Activated T-helper 2 cell treated with anti-CD3 and anti-CD28 coated beads, Interferon-gamma antibody, Interleukin-2, Interleukin-4, amounts not matched to agents 10 μg/mL and 5 μg/mL and 100 μg/mL, durations not matched to agents 14 hours and 24 hours and 36 hours (primary cell): ENCODE measurements around the gene PRKCA. TPM values are rescaled to one million over a fixed set of nuclear protein-coding genes. Genes with fewer than 3 reads are reported as not detected.
"Not testable (repeated sequence)": the region's sequence is repeated elsewhere in the genome, so short reads cannot be mapped to it uniquely, and the experiment has no call there.

Experiments
- DNase-seq: peaks from one replicate; pipeline ENCODE4 v3.0.0; 2021; ENCODE audit warnings: low spot score
- H3K27ac Mint-ChIP-seq: one replicate; pipeline ENCODE4 v1.8.0; 2021; ENCODE audit warnings: mixed read lengths
- H3K27me3 Mint-ChIP-seq: one replicate; pipeline ENCODE4 v1.8.0; 2021; ENCODE audit warnings: low read depth, mixed read lengths
- H3K36me3 Mint-ChIP-seq: one replicate; pipeline ENCODE4 v1.8.0; 2021; ENCODE audit warnings: low read depth, mixed read lengths
- H3K4me1 Mint-ChIP-seq: one replicate; pipeline ENCODE4 v1.8.0; 2021; ENCODE audit warnings: low read depth, mixed read lengths
- H3K4me3 Mint-ChIP-seq: one replicate; pipeline ENCODE4 v1.8.0; 2021; ENCODE audit warnings: low read depth, mild to moderate bottlenecking, moderate library complexity, mixed read lengths
- H3K9me3 Mint-ChIP-seq: one replicate; pipeline ENCODE4 v1.8.0; 2021; ENCODE audit warnings: mixed read lengths
- intact Hi-C: fragments of 100-400 bp; cut with micrococcal nuclease; formaldehyde crosslinking; loops from one replicate; pipeline ENCODE4 v1.15.1; 2023
- total RNA-seq: library from RNA; stranded (reverse); gene quantifications from 2 replicates; pipeline ENCODE4 v1.2.3, GENCODE V29; 2022

PRKCA gene
- total RNA-seq, 1 donor from 2014 or later = 268 TPM

- Mint-ChIP-seq H3K27me3 (no peaks in the 10 kb centered on the region), H3K9me3 (no peaks in the 10 kb centered on the region), H3K27ac (peak overlapping the region; percentile 60), H3K4me3 (peak overlapping the region; percentile 60), H3K4me1 (peaks cover 68% of the 10 kb centered on the region), H3K36me3 (peaks cover 73% of the 10 kb centered on the region)
- intact Hi-C loops = no loop called here
- no peak for DNase-seq
Measured at GRCh38 chr17:66339561-66339960, 37.1 kb downstream of the PRKCA start.

GRCh38 chr17:66340720-66341119 lies 38.3 kb downstream of the PRKCA start:
- Mint-ChIP-seq H3K4me3 (no peak overlapping the region), H3K9me3 (no peaks in the 10 kb centered on the region), H3K27me3 (no peaks in the 10 kb centered on the region), H3K4me1 (peaks cover 70% of the 10 kb centered on the region), H3K27ac (no peak overlapping the region), H3K36me3 (peaks cover 73% of the 10 kb centered on the region)
- intact Hi-C loops = no loop called here
- no peak for DNase-seq

- H3K27ac Mint-ChIP-seq = no peak overlapping the region
- H3K27me3 Mint-ChIP-seq = no peaks in the 10 kb centered on the region
- H3K36me3 Mint-ChIP-seq = peaks cover 68% of the 10 kb centered on the region
- no peaks in the 10 kb centered on the region for H3K9me3 Mint-ChIP-seq
- peaks cover 64% of the 10 kb centered on the region for H3K4me1 Mint-ChIP-seq
- no peak for DNase-seq
- no peak overlapping the region for H3K4me3 Mint-ChIP-seq
- intact Hi-C loops = no loop called here
Measured at GRCh38 chr17:66341462-66341861, 39.0 kb downstream of the PRKCA start.

- H3K4me3 Mint-ChIP-seq, H3K9me3 Mint-ChIP-seq, H3K27me3 Mint-ChIP-seq, intact Hi-C loops, H3K27ac Mint-ChIP-seq, DNase-seq: not testable (repeated sequence)
- peaks cover 62% of the 10 kb centered on the region for H3K4me1 Mint-ChIP-seq
- peaks cover 63% of the 10 kb centered on the region for H3K36me3 Mint-ChIP-seq
Measured at GRCh38 chr17:66342263-66342662, 39.9 kb downstream of the PRKCA start.

GRCh38 chr17:66343531-66344078 lies 41.2 kb downstream of the PRKCA start:
- Mint-ChIP-seq H3K4me3 (no peak overlapping the region), H3K36me3 (peaks cover 55% of the 10 kb centered on the region), H3K4me1 (peaks cover 66% of the 10 kb centered on the region), H3K27ac (peak overlapping the region; percentile 23), H3K27me3 (no peaks in the 10 kb centered on the region), H3K9me3 (no peaks in the 10 kb centered on the region)
- no peak for DNase-seq
- intact Hi-C loops = no loop called here

GRCh38 chr17:66344473-66344872 lies 42.1 kb downstream of the PRKCA start:
- no peaks in the 10 kb centered on the region for H3K27me3 Mint-ChIP-seq
- H3K4me1 Mint-ChIP-seq = peaks cover 65% of the 10 kb centered on the region
- H3K27ac Mint-ChIP-seq = no peak overlapping the region
- intact Hi-C loops = no loop called here
- no peak overlapping the region for H3K4me3 Mint-ChIP-seq
- H3K36me3 Mint-ChIP-seq = peaks cover 48% of the 10 kb centered on the region
- DNase-seq = no peak
- H3K9me3 Mint-ChIP-seq = no peaks in the 10 kb centered on the region

- Mint-ChIP-seq H3K27ac (no peak overlapping the region), H3K4me1 (peaks cover 65% of the 10 kb centered on the region), H3K27me3 (no peaks in the 10 kb centered on the region), H3K36me3 (peaks cover 48% of the 10 kb centered on the region), H3K9me3 (no peaks in the 10 kb centered on the region), H3K4me3 (no peak overlapping the region)
- intact Hi-C loops = loop anchor here (5.0 kb wide), 1 partner anchor 33 kb away; no protein-coding TSS in a partner anchor
- DNase-seq = no peak
Measured at GRCh38 chr17:66345264-66345663, 42.9 kb downstream of the PRKCA start.

GRCh38 chr17:66345949-66346638 lies 43.7 kb downstream of the PRKCA start:
- not testable (repeated sequence) for H3K27ac Mint-ChIP-seq, H3K27me3 Mint-ChIP-seq, H3K9me3 Mint-ChIP-seq, DNase-seq, H3K4me3 Mint-ChIP-seq
- Mint-ChIP-seq H3K4me1 (peaks cover 64% of the 10 kb centered on the region), H3K36me3 (peaks cover 46% of the 10 kb centered on the region)
- intact Hi-C loops = loop anchor here (5.0 kb wide), 1 partner anchor 34 kb away; no protein-coding TSS in a partner anchor

- peak overlapping the region; percentile 76 for H3K27ac Mint-ChIP-seq
- H3K4me1 Mint-ChIP-seq = peaks cover 74% of the 10 kb centered on the region
- no peak overlapping the region for H3K4me3 Mint-ChIP-seq
- no peaks in the 10 kb centered on the region for H3K27me3 Mint-ChIP-seq
- H3K36me3 Mint-ChIP-seq = peaks cover 48% of the 10 kb centered on the region
- DNase-seq = no peak
- H3K9me3 Mint-ChIP-seq = no peaks in the 10 kb centered on the region
- intact Hi-C loops = loop anchor here (1.0 to 5.0 kb wide), 4 partner anchors 11 to 36 kb away; no protein-coding TSS in a partner anchor
Measured at GRCh38 chr17:66347661-66348514, 45.5 kb downstream of the PRKCA start.

- no peaks in the 10 kb centered on the region for H3K27me3 Mint-ChIP-seq
- H3K4me3 Mint-ChIP-seq = peak overlapping the region; percentile 19
- DNase-seq = no peak
- intact Hi-C loops = loop anchor here (2.0 to 5.0 kb wide), 3 partner anchors 16 to 36 kb away; no protein-coding TSS in a partner anchor
- peaks cover 49% of the 10 kb centered on the region for H3K36me3 Mint-ChIP-seq
- no peaks in the 10 kb centered on the region for H3K9me3 Mint-ChIP-seq
- H3K27ac Mint-ChIP-seq = peak overlapping the region; percentile 76
- H3K4me1 Mint-ChIP-seq = peaks cover 76% of the 10 kb centered on the region
Measured at GRCh38 chr17:66348584-66349165, 46.3 kb downstream of the PRKCA start.

- peak overlapping the region; percentile 45 for H3K4me3 Mint-ChIP-seq
- H3K27ac Mint-ChIP-seq = peak overlapping the region; percentile 76
- DNase-seq = no peak
- no peaks in the 10 kb centered on the region for H3K27me3 Mint-ChIP-seq
- peaks cover 56% of the 10 kb centered on the region for H3K36me3 Mint-ChIP-seq
- peaks cover 81% of the 10 kb centered on the region for H3K4me1 Mint-ChIP-seq
- no peaks in the 10 kb centered on the region for H3K9me3 Mint-ChIP-seq
- intact Hi-C loops = loop anchor here (2.0 to 5.0 kb wide), 3 partner anchors 15 to 37 kb away; no protein-coding TSS in a partner anchor
Measured at GRCh38 chr17:66349521-66350254, 47.3 kb downstream of the PRKCA start.

GRCh38 chr17:66350576-66350975 lies 48.2 kb downstream of the PRKCA start:
- DNase-seq, intact Hi-C loops, H3K4me3 Mint-ChIP-seq, H3K9me3 Mint-ChIP-seq, H3K27me3 Mint-ChIP-seq: not testable (repeated sequence)
- Mint-ChIP-seq H3K27ac (peak overlapping the region; percentile 76), H3K4me1 (peaks cover 80% of the 10 kb centered on the region), H3K36me3 (peaks cover 57% of the 10 kb centered on the region)
